ENCODE measurements around the gene FLRT1.

GRCh38 chr11:63993993-63994392 lies 41.7 kb upstream of the FLRT1 start:
- no peak for TF ChIP-seq CTCF (conservative IDR thresholded peaks at IDR 0.05 in 1 of 2, IDR thresholded peaks at IDR 0.05 in 1 of 2; ENCODE audit: low read depth in 1 of 2, low read length in 2 of 2)
- no peak for TF ChIP-seq EZH2 (IDR thresholded peaks at IDR 0.05; ENCODE audit: low read length, missing control alignments)

Measured in fibroblast of lung (primary cell).